Kidney glomerular epithelial cell (primary cell): ENCODE results near the gene PRR23A.

ENCODE experiments used
- DNase-seq: peaks from one replicate; lab custom pipeline; 2025; lab: John Stamatoyannopoulos, UW

The PRR23A gene

GRCh38 chr3:138972941-138973340, 33.1 kb downstream of the PRR23A start:
- no peak for DNase-seq

GRCh38 chr3:138971766-138972320, 34.2 kb downstream of the PRR23A start:
- DNase-seq: no peak

- DNase-seq: no peak
Observed at GRCh38 chr3:138964923-138965322, 41.1 kb downstream of the PRR23A start.

- DNase-seq: no peak
Observed at GRCh38 chr3:138964264-138964663, 41.8 kb downstream of the PRR23A start.

- DNase-seq: no peak
Observed at GRCh38 chr3:138962854-138963560, 43.1 kb downstream of the PRR23A start.

- DNase-seq: no peak
Observed at GRCh38 chr3:138960417-138960852, 45.6 kb downstream of the PRR23A start.
